DMS153 treated with DMSO at 0.1 percent for 48 hours (cell line): Measurements from ENCODE around the gene ZNF497.
"Not testable (repeated sequence)": the region's sequence is repeated elsewhere in the genome, so short reads cannot be mapped to it uniquely, and the experiment has no call there.

ENCODE experiments used
- DNase-seq: peaks from one replicate; lab custom pipeline; 2025; ENCODE audit not compliant: unreplicated experiment; lab: John Stamatoyannopoulos, UW

Gene ZNF497

DNA sequence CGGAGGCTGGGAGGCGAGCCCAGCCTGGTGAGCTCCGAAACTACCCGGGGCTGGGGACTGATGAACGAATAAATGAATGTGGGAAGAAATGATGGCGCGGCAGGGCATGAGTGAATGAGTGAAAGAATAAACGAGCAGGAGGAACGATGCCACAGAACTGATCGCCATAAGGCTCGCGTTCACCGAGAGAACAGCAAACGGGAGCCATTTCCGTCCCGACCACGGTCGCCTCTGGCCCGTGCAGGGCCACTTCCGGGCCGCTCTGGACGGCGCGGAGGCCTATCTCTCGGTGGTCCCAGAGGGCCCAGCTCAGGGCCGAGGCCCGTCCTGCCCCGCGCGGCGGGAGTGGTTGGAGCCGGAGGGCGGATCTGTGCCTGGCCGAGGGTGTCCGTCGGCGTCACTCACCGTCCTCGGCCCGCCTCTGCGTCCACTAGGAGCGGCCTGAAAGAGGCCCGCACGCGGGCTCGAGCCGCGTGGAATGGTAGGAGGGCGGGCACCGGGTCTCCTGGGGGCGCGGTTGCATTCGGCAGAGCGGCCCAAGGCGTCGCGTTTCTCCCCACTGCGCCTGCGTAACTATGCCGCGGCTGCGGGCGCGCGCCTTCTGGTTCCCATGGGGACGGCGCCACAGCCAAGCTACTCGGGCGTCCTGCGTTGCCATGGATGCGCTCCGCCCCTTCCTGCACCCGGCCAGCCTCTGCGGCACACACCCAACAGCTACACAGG is at the start of gene ZNF497:
ZNF497 (minus strand) TSS at position 480 of the 723 bp plus-strand sequence. CDS start 5,116 bp downstream, outside the sequence.
- peak; percentile 87 for DNase-seq

DNA sequence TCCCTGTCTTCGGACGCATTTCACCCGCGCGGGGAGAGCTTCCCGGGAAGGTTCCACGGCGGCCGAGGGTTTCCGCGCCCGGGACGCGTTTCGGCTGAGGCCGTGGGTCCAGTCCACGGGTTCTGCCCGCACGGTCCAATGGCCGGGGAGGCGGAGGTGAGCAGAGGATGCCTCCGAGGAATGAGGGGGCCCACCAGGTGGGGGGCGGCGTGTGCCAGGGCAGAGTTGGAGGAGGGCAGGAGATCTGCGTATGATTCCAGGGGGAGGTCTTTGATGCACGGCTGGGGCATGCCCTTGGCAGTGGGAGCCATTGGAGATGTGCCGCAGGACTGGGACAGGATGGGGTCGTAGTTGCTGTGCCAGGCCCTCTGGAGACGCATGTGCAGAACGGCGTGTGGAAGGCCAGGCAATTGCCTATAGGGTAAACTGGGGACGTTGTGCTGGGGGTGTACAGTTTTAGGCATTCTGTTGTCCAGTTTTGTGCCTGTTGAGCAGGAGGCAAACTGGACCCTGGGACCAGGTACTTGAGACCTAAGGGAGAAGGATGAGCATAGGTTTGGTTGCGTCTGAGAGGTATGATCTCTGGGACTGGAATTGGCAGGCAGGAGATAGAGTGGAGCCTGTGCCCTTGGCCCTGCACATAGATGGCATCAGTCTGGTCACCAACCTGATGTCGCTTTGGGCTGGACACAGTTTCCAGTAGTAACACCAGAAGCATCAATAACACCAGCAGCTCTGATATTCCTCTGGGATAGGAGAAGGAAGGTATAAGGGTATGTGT is 46.6 kb upstream of the ZNF497 start:
- DNase-seq = no peak

DNA sequence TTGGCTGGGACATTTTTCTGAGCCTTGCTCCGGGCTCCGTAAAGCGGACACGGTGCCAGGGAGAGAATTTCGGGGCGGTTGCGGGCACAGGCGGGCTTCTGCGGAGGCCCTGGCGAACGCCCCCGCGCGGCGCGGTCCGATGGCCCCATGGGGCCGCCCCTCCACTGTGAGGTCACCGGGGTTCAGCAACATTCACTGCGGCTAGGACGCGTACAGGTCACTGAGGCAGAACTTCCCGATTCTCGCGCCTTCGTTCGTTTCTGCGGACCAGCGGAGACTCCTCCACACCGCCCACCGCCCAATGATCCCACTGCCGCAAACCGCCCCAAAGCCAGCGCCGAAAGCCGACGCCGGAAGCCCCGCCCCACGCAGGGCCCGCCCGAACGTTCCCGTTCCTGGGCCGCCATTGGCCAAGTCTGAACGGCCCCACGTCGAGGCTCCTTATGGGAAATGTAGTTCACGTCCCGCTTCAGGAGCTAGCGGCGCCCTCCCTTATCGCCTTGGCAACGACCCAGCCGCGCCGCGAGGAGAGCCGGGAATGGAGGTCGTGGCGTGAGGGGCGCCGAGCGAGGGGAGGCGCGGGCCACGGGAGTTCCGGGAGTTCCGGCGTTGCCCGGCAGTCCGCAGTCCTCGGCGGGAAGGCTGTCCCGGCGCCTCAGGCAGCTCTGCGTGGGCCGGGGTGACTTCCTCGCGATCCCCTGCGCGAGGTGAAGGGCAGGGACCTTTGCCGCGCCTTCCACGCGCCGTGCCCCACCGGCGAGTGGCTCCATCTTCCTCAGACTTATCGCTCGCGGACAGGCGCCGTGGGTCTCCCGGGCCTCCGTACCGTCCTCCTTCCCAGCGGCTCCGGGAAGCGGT is 45.8 kb upstream of the ZNF497 start, which contains the start of gene ZNF584:
ZNF584 (plus strand) TSS at position 498 of the 858 bp plus-strand sequence. CDS start 499 bp downstream, outside the sequence.
- peak; percentile 87 for DNase-seq

DNA sequence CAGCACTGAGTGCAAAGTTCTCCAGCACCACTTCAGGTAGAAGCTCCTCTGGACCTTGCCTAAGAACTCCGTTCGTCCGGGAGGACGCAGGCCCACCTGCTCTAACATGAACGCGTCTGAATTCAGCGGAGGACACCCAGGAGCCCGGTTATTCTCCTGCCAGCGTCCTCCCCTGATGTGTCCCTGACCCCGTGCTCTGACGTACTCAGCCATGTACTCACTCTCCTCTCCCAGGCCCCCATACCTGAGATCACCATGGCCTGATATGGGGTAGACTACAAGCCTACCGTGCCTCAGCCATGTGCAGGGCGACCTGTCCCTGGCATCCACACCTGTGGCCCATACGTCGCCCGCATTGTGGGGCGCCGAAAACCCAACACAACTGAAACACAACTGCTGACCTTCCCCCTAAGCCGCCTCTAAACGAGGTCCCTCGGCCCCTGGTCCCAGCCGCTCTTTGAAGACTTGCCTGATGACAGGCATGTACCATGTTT is 45.2 kb upstream of the ZNF497 start:
- no peak for DNase-seq

DNA sequence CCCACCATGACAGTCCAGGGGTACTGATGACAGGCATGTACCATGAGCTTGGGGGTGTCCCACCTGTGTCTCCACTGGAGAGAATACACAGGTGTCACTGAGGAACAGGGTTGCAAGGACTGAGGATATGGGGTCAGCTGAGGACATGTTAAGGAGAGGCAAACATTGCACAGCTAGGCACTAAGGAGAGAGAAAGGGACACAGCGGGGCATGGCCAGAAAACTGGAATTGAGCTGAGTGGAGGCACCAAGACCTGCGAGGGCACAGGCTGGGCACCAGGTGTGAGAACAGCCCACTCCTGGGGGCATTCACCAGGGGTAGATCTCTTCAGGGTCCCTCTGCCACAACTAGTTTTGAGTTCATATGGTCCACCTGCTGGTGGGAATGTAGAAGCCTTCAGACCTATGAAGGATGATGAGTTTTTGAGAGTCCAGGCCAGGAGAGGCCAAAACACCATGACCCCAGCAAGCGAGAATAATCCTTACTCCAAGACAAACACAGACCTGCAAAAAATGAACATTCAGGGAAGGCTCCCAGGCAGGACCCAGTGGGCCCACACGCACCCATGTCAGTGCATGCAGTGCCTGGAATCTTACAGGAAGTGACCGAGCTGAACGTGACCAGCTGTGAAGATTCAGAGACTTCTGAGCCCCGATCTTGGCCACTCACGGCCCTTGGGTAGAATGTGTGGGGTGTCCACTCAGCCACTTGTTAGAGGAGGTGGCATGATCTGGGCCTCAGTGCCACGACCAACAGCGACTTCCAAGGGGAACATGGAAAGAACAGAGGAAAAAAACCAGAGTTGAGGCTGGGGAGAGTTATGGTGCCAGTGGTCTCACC is 44.5 kb upstream of the ZNF497 start:
- no peak for DNase-seq

DNA sequence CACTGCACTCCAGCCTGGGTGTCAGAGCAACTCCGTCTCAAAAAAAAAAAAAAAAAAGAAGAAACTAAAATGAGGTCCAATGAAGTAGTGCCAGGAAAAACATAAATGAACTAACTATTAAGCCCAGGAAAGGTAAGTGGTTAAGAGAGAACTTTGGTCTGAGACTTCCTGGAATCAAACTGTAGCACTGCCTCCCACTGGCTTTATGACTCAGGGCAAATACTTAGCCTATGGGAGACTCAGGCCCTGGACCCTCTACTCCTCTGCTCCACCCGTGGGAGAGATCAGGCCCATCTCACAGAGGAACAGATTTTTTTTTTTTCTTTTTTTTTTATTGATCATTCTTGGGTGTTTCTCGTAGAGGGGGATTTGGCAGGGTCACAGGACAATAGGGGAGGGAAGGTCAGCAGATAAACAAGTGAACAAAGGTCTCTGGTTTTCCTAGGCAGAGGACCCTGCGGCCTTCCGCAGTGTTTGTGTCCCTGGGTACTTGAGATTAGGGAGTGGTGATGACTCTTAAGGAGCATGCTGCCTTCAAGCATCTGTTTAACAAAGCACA is 41.4 kb upstream of the ZNF497 start:
- DNase-seq = not testable (repeated sequence)

DNA sequence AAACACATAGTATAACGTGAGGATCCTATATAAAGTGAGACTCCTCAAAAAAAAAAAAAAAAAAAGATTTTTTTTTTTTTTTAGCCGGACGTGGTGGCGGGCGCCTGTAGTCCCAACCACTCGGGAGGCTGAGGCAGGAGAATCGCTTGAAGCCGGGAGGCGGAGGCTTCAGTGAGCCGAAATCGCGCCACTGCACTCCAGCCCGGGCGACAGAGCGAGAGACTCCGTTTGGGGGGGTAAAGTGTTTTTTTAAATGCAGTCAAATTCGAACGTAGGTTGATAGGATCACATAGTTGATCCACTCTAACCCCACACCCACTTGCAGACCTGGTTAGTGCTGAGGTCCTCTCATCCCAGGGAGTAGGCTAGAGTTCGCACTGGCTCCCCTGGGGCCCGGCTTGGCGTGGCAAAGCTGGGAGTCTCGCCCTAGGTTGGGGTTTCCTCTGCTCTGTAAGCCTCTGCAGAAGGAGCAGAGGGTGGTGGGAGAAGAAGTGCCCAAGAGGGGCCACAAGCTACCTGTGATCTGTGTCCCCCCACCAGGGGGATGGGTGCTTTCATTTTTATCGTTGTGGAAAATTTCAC is 39.4 kb upstream of the ZNF497 start:
- no peak for DNase-seq

DNA sequence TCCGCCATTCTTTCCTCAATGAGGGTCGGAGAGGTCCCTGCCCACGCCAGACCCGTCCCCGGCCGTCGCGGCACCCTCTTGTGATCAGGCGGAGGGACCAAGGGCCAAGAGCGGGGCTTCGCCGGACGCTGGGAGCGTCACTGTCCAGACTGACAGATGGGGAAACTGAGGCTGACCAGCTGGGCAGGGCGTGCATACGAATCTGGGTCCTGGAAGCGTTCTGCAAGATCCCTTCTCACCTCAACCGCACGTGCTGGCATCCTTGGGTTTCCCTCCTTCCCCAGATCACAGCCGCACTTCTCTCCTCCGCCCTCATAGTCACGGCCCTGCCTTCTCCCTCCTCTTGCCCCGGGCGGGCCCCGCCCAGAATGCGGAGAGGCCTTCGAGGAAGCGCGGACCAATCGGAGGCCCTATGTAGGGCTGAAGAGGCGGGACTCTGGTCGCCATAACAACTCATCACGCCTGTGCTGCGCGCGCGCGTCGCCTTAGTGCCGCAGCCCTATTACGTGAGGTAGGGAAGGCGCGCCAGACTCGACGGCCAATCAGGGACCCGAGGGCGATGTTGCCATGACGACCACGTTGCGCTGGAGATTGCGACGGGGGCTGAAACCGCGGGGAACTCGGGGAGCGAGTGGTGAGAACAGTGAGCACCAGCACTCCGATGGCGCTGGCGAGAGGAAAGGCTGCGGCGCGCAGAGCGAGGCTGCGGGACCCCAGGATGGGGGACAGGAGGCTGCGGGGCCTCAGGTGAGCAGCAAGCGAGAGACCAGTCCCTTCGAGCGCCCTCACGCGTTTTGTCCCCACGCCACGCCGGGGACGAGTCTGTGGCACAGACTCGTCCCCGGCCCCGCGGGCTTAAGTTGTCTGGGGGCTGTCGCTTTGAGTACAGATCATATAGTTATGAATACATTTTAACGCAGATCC is 38.6 kb upstream of the ZNF497 start:
- DNase-seq = peak; percentile 97

DNA sequence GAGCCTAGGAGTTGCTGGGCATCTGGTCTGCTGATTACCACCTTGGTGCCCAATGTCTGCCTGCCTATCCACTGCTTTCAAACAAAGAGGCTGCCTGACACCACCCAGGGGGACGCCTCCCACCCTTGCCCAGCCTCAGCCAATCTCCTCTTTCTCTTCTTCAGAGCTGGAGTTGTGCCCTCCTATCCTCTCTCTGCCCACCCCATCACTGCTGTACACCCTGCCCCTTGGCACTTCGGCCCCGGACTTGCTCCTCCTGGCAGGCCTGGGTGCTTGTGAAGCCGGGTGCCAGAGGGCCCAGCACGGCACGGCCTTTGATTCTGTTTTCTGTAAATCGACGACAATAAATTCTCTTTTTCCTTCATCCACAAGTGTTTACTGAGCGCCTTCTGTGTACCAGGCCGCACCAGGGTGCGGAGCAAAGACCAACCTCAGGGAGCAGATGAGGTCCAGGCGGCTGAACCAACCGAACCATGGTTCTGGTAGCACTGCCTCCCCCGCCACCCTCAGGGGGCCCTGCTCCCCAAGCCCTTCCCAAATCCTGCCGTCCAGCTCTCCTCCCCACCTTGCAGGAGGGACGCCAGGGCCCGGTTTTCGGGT is 37.9 kb upstream of the ZNF497 start:
- DNase-seq = no peak

DNA sequence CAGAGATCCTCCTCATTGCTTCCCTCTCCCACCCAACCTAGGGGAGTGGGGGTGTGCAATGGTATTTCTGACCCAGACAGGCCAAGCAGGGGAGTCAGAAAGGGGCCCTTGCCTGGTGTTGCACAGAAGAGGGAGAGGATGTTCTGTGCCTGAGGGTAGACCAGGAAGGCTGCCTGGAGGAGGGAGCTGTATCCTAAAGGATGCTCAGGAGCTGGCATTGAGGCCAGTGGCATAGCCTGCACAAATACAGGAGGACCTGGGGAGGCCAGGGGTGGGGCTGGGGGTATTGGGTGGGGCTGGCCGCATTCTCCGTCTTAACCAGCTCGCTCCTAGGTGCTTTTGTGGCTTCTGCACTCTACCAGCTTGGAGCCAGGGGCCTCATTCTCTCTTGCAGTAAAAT is 37.4 kb upstream of the ZNF497 start:
- no peak for DNase-seq

DNA sequence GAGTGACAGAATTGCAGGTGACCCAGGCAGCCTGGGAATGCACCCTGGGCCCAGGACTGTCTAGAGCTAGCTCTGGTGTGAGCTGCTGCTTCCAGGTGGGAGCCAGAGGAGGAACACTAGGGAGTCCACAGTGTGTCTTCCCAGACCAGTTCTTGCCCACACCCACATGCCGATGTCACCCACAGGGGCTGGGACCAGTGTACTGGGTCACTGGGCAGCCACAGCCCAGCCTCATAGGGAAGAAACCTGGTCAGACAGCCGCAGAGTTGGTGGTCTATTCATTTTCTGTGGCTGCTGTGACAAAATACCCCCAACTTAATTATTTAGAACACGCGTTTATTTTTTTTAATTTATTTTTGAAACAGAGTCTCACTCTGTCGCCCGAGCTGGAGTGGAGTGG is 36.0 kb upstream of the ZNF497 start:
- DNase-seq = no peak

DNA sequence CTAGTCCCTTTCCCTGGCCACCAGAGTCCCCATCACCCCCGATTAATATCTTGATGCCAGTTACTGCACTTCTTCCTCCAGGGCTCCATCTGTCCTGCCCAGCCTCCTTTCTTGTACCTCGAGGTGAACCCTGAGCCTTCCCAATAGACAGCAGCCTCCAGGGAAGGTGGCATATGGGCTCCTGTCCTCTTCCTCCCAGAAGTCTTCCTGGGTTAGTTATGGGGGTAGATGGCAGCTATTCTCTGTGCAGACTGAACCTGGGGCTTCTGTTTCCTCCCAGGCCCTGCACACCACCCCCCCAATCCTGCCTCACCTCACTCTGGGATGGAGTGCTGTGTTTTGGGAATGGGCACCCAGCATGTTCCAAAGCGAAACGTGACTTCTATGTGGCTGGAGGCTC is 35.5 kb upstream of the ZNF497 start:
- DNase-seq = no peak

DNA sequence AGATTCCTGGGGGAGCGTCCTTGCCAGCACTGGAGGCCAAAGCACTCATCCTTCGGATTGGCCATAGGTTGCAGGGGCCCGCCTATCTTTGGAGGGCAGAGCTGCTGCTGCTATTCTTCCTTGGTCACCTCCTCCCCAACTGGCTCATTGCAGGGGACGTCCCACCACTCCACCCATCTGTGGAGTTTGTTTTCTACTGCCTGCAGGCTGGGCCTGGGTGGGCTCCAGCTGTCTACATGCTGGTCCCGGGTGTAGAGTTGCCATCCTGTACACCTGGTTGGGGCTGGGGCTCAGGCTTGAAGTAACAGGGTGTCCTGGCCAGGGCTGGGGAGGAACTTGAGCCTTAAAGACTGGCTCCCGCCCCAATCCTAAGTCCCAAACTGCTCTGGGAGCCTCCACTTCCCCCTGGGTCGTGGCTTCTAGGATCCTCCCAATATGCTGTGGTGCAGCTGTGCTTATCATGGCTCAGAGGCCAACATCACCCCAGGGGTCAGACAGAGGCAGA is 35.0 kb upstream of the ZNF497 start:
- no peak for DNase-seq

DNA sequence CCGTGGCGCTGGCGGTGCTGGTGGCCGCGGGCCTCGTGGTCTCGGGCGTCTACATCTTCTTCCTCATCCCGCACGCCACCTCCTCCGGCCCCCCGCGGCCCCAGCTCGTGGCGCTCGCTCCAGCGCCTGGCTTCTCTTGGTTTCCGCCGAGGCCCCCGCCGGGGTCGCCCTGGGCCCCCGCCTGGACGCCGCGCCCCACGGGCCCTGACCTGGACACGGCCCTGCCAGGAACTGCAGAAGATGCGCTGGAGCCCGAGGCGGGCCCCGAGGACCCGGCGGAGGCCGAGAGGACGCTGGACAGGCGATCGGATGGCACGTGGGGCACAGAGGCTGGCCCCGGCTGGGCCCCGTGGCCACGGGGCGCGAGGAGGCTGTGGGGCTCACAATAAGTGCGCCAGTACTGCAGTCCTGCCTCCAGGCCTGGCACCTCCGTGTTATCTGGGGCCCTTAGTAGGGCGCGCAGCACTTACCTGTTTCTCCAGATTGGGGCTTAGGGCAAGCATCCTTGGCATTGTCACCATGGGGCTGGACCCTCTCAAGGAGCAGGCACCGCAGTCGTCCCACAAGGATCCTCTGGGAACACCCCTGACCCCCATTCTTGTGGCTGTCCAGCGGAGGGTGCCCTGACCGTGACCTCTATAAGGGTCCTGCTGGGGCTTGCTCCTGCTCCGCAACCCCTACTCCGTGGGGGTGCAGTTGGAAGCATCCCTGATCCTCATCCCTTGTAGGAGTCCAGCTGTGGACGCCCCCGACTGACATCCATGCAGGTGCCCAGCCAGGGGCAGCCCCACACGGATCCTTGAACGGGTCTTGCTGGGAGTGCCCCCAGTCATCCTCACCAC is 34.4 kb upstream of the ZNF497 start:
- DNase-seq = no peak

DNA sequence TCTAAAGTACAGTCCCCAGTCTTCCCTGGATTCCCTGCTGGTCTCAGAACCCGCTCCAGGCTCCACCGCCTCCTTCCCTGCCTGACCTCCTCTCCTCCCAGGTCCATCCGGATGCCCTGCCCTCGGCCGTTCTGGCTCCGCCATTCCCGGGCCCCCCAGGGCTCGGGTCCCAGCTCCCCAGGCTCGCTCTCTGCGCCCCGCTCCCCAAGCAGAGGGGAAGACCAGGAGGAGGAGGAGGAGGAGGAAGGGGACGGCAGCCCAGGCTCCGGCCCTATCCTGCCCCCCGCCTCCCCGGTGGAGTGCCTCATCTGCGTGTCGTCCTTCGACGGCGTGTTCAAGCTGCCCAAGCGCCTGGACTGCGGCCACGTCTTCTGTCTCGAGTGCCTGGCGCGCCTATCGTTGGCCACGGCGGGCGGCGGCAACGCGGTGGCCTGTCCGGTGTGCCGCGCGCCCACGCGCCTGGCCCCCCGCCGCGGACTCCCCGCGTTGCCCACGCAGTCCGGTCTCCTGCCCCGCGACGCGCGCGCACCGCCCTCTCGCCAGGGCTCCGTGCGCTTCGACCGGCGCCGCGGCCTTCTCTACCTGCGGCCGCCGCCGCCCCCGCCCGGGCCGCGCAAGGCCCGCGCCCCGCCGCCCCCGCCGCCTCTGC is 33.6 kb upstream of the ZNF497 start:
- DNase-seq = no peak

DNA sequence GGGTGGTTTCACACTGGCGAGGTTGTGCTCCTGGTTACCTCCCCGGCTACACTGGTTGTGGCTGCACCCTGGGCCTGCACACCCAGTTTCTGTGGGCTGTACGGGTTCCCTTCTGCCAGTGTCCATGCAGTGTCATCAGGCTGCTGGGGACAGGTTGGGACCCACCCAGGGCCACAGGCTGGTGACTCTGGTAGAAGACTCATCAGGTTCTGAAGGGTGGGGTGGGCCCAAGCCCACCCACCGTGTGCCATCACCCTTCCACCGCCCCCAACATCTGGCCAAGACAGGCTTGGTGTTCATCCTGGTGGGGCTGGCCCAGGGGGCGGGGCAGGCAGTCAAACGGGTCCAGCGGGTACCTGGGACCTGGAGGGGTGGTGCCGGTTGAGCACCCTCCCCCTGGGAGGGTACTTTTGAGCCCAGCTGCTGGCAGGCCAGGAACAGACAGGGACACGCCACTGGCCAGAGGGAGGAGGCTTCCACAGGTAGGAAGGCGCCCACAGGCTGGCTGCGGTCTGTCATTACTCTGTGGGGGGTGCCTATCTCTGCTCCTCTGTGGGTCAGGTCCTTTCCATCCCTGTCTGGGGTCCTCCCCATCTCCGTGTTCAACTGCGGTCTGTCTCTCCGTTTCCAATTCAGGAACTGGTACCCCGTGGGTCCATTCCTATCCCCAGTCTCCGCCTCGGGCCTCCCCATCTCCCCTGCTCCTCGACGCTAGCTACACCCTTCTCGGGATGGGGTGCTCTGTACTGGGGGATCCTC is 32.8 kb upstream of the ZNF497 start, which contains the start of gene RNF225:
RNF225 (plus strand) TSS at position 437 of the 759 bp plus-strand sequence. CDS start 434 bp downstream, outside the sequence.
- no peak for DNase-seq
